ENCODE measurements around the gene SMIM29. TPM values are rescaled to one million over a fixed set of nuclear protein-coding genes. Genes with fewer than 3 reads are reported as not detected.
A peak's percentile ranks its signal among the peaks of the same experiment; 100 is the strongest.

Gene SMIM29
- polyA plus RNA-seq, 6 donors from 2014 or later: 91.2 to 127 (median 99.0) TPM

GRCh38 chr6:34242252-34243130 lies 6.3 kb downstream of the SMIM29 start:
- Mint-ChIP-seq H3K9me3 (no peaks in the 10 kb centered on the region), H3K4me3 (peak overlapping the region in 2 of 8 donors; percentile 18 to 52), H3K4me1 (peaks cover 26 to 62% (median 61%) of the 10 kb centered on the region in 3 donors)

DNA sequence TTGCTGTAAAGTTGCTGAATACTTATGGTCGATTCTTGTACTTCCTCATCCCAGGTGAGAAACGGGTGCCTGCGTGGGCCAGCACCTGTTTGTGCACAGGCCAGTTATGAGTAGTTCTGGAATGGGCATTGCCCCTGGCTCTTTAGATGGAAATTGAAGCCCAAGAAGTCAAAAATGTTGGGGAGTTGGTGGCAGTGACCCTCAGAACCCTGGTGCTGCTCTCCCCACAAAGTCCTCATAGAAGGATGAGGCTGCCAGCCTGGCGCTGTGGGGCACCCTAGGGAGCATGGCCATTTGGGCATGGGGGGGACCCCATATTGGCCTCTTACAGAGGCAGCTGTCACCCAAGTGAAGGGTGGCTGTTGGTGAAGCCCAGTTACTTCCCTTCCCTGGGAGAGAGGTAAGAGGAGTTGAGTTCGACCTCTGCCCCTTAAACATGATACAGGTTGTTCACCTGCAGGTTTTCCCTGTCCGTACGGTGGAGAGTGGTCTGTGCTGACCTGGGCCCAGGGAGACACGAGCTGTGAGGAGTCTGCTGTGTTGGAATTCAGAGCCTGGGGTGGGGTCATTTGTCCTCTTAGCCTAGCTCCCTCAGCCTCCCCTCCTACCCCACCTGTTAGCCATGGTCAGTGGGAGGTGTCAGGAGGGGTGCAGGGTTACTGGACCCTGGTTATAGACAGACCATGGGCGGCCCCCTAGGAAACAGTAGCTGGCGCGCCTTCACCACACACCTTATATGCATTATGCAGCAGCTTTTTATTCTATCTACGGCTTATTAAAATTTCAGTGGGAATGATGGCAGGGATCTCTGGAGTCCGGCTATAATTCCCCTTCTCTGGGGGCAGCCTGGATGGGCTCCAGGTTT lies 7.2 kb downstream of the SMIM29 start:
- peak overlapping the region in 1 of 8 donors; percentile 18 for H3K4me3 Mint-ChIP-seq
- H3K4me1 Mint-ChIP-seq: peaks cover 21 to 54% (median 53%) of the 10 kb centered on the region in 3 donors
- H3K27ac Mint-ChIP-seq: peak overlapping the region in 3 of 6 donors; percentile 12 to 74 (median 63)
- no peaks in the 10 kb centered on the region for H3K27me3 Mint-ChIP-seq
- no peak for DNase-seq
- no peak for ATAC-seq (ENCODE audit: low read depth in 2 of 2)
- no peaks in the 10 kb centered on the region for H3K9me3 Mint-ChIP-seq
- H3K36me3 Mint-ChIP-seq: peaks cover 0 to 4% of the 10 kb centered on the region in 2 donors

More at GRCh38 chr6:34242252-34243130, 6.3 kb downstream of the SMIM29 start:
- H3K27ac Mint-ChIP-seq: peak overlapping the region; percentile 42 to 83 (median 70)
- no peak for DNase-seq
- H3K27me3 Mint-ChIP-seq: no peaks in the 10 kb centered on the region
- no peak for ATAC-seq (ENCODE audit: low read depth in 2 of 2)
- peaks cover 0 to 4% of the 10 kb centered on the region in 2 donors for H3K36me3 Mint-ChIP-seq

DNA sequence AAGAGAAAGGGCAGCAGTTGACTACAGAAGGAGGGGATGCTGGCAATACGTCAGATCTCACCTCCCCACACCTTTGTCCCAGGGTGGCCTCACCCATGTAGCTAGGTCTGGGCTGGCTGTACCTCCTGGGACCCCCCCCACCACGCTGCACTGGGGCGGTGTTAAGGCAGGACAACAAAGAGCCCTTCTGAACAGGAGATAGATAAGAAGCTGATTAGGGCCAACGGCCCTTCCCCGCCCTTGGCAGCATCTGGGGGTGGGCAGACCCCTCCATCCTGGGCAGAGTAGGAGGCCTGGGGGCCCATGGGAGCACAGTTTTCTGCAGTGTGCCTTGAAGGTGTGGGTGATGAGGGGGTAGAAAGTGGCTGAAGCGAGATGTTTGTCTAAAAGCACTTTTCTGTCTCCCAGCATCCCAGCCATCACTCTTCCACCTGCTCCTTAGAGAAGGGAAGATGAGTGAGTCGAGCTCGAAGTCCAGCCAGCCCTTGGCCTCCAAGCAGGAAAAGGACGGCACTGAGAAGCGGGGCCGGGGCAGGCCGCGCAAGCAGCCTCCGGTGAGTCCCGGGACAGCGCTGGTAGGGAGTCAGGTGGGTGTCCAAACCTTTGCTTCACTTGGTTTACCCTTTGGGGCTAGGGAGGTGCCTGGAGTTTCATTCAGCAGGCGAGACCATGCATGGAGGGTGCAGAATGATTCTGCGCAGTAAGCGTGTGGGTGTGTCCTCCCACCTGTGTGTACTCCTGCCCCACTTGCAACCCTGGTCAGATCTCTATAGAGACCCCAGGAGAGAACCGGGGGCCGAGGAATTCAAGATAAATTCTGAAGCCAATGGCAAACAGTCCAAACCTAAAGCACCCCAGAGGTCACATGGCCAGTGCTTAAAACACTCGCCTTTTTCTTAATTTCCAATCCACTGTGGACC lies 8.2 kb downstream of the SMIM29 start:
- peak overlapping the region in 1 of 8 donors; percentile 70 for H3K4me3 Mint-ChIP-seq
- peaks cover 28 to 59% (median 48%) of the 10 kb centered on the region in 3 donors for H3K4me1 Mint-ChIP-seq
- H3K9me3 Mint-ChIP-seq: no peaks in the 10 kb centered on the region
- ATAC-seq (ENCODE audit: low read depth in 2 of 2) (no peak), DNase-seq (no peak)
- peaks cover 0 to 4% of the 10 kb centered on the region in 2 donors for H3K36me3 Mint-ChIP-seq
- peak overlapping the region in 2 of 6 donors; percentile 11 to 89 for H3K27ac Mint-ChIP-seq
- H3K27me3 Mint-ChIP-seq: no peaks in the 10 kb centered on the region

DNA sequence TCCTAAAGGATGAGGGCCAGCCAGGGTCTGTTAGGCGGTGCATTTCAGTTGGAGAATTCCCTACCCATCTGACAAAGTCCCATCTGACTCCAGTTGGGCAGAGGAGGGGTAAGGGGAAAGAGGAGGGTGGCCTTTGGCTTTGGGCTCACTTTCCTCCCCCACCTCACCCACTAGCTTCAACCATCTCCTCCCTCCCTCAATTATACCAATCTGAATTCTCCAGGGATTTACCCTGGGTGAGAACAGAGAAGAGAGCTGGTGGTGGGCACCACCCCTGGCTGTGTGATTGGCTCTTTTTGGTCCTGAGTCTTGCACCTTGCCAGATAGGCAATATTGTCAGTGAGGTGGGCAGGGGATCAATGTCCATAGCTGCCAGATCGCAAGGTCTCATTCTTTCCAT lies 8.9 kb downstream of the SMIM29 start:
- peak overlapping the region in 2 of 6 donors; percentile 22 to 81 for H3K27ac Mint-ChIP-seq
- peak overlapping the region in 1 of 8 donors; percentile 70 for H3K4me3 Mint-ChIP-seq
- H3K4me1 Mint-ChIP-seq: peaks cover 25 to 54% (median 41%) of the 10 kb centered on the region in 3 donors
- H3K9me3 Mint-ChIP-seq: no peaks in the 10 kb centered on the region
- no peak for ATAC-seq (ENCODE audit: low read depth in 2 of 2)
- H3K27me3 Mint-ChIP-seq: no peaks in the 10 kb centered on the region
- peaks cover 0 to 4% of the 10 kb centered on the region in 2 donors for H3K36me3 Mint-ChIP-seq
- DNase-seq: no peak

DNA sequence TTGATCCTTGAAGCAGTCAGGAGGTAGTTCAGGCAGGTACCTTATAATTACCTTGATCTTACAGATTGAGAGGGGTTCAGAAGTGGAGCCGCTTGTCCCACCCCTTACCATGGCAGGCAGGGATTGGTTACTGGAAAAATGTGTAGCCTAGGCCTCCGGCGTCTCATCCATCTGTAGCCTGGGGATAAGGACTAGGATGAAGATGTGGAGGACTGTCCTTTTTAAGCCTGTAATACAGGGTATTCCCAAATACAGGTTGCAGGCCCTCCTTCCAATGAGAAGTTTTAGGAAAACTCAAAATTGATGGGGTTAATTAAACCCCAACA lies 9.3 kb downstream of the SMIM29 start:
- DNase-seq (no peak), ATAC-seq (ENCODE audit: low read depth in 2 of 2) (no peak)
- H3K27me3 Mint-ChIP-seq: no peaks in the 10 kb centered on the region
- H3K9me3 Mint-ChIP-seq: no peaks in the 10 kb centered on the region
- peak overlapping the region in 3 of 6 donors; percentile 22 to 92 (median 81) for H3K27ac Mint-ChIP-seq
- peak overlapping the region in 6 of 8 donors; percentile 24 to 89 (median 62) for H3K4me3 Mint-ChIP-seq
- H3K36me3 Mint-ChIP-seq: peaks cover 0 to 4% of the 10 kb centered on the region in 2 donors
- peaks cover 25 to 55% (median 42%) of the 10 kb centered on the region in 3 donors for H3K4me1 Mint-ChIP-seq

- no peaks in the 10 kb centered on the region for H3K9me3 Mint-ChIP-seq
Observed at GRCh38 chr6:34238585-34239499, 10.0 kb downstream of the SMIM29 start.

GRCh38 chr6:34237722-34238584 lies 10.9 kb downstream of the SMIM29 start:
- peak overlapping the region; percentile 70 to 93 (median 84) for H3K4me3 Mint-ChIP-seq
- H3K27ac Mint-ChIP-seq: peak overlapping the region; percentile 53 to 96 (median 82)
- no peaks in the 10 kb centered on the region for H3K9me3 Mint-ChIP-seq
- peaks cover 25 to 60% (median 40%) of the 10 kb centered on the region in 3 donors for H3K4me1 Mint-ChIP-seq
- no peaks in the 10 kb centered on the region for H3K27me3 Mint-ChIP-seq
- DNase-seq (peak; percentile 70), ATAC-seq (ENCODE audit: low read depth in 2 of 2) (peak; percentile 5 to 6)
- peaks cover 0 to 4% of the 10 kb centered on the region in 2 donors for H3K36me3 Mint-ChIP-seq

More at GRCh38 chr6:34238585-34239499, 10.0 kb downstream of the SMIM29 start:
- peaks cover 25 to 60% (median 46%) of the 10 kb centered on the region in 3 donors for H3K4me1 Mint-ChIP-seq
- H3K27me3 Mint-ChIP-seq: no peaks in the 10 kb centered on the region
- H3K27ac Mint-ChIP-seq: peak overlapping the region in 5 of 6 donors; percentile 24 to 92 (median 83)
- ATAC-seq (ENCODE audit: low read depth in 2 of 2) (no peak), DNase-seq (no peak)
- H3K36me3 Mint-ChIP-seq: peaks cover 0 to 4% of the 10 kb centered on the region in 2 donors
- peak overlapping the region; percentile 60 to 91 (median 82) for H3K4me3 Mint-ChIP-seq

DNA sequence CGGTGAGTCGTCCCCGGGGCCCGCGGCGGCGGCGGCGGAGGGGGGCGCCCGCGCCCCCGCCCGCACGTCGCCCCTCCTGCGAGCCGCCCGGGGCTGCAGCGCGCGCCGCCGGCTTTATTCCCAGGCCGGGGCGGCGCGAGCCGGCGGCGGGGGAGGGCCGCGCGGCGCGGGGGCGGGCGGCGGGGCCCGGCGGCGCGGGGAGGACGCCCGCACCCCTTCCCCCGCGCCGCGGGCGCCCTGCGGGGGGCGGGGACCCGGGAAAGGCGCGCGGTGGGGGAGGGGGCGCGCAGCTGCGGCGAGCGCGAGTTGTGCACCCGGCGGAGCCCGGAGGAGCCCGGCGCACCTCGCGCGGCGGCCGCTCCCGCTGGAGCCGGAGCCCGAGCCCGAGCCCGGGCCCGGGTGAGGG lies 11.5 kb downstream of the SMIM29 start:
- no peaks in the 10 kb centered on the region for H3K9me3 Mint-ChIP-seq
- peak overlapping the region in 1 of 6 donors; percentile 97 for H3K27ac Mint-ChIP-seq
- ATAC-seq (ENCODE audit: low read depth in 2 of 2): peak; percentile 3 to 4
- no peaks in the 10 kb centered on the region for H3K27me3 Mint-ChIP-seq
- H3K36me3 Mint-ChIP-seq: peaks cover 0 to 4% of the 10 kb centered on the region in 2 donors
- no peak for DNase-seq
- H3K4me3 Mint-ChIP-seq: peak overlapping the region in 3 of 8 donors; percentile 89 to 94 (median 92)
- peaks cover 25 to 60% (median 34%) of the 10 kb centered on the region in 3 donors for H3K4me1 Mint-ChIP-seq

DNA sequence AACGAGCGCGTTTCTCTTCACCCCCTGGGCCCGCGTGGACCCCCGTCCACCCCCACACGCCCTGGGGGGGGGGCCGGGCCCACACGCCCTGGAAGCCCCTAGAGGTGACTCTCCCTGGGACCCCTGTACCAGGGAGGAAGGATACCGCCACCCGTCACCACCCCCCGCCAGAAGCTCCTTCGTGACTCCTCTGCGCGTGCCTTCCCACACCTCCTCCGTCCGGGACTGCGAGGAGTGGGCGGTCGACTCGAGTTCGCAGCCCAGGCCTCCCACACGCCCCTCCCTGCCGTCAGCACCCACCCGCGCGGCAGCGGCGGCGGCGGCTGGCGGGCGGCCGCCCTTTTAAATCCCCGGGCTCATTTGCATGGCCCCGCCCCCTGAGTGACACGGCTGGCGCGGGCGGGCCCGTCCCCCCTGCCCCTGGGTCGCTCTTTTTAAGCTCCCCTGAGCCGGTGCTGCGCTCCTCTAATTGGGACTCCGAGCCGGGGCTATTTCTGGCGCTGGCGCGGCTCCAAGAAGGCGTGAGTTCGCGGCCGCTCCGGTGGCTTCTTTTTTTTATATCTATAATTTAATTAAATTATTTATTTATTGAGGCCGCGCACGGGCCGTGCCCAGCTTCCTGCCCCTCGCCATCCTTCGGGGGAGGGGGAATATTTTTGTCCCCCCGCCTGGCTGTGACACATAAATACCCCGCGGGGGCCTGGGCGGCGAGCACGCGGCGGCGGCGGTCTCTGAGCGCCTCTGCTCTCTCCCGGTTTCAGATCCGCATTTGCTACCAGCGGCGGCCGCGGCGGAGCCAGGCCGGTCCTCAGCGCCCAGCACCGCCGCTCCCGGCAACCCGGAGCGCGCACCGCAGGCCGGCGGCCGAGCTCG lies 12.1 kb downstream of the SMIM29 start, which contains the start of gene HMGA1:
Gene HMGA1, plus strand, starts transcription at position 431 of the 873 bp plus-strand sequence. CDS start 3,908 bp downstream, outside the sequence.
- H3K36me3 Mint-ChIP-seq: peaks cover 0 to 4% of the 10 kb centered on the region in 2 donors
- DNase-seq (peak; percentile 90), ATAC-seq (ENCODE audit: low read depth in 2 of 2) (peak; percentile 78 to 79)
- H3K4me3 Mint-ChIP-seq: peak within 1 kb of the TSS; percentile 87 to 96 (median 93)
- H3K9me3 Mint-ChIP-seq: no peaks in the 10 kb centered on the region
- peak within 1 kb of the TSS; percentile 96 to 99 (median 98) for H3K27ac Mint-ChIP-seq
- peaks cover 25 to 54% (median 34%) of the 10 kb centered on the region in 3 donors for H3K4me1 Mint-ChIP-seq
- no peaks in the 10 kb centered on the region for H3K27me3 Mint-ChIP-seq

DNA sequence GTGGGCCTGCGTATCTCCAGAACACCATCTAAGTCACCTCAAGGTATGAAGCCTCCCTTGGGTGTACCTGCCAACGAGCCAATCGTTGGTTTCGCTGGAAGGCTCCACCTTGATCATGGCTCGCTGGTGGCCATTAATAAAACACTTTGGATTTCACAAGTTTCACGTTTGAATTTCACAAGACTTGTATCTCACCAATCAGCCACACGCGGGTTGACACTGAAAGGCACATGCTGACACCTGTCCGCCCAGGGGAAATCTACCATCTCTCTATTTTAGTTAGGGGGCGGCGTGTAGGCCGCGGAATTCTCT lies 12.7 kb downstream of the SMIM29 start:
- no peaks in the 10 kb centered on the region for H3K27me3 Mint-ChIP-seq
- peaks cover 0 to 2% of the 10 kb centered on the region in 2 donors for H3K36me3 Mint-ChIP-seq
- peak overlapping the region; percentile 96 to 99 (median 98) for H3K27ac Mint-ChIP-seq
- H3K4me3 Mint-ChIP-seq: peak overlapping the region; percentile 87 to 96 (median 93)
- peaks cover 25 to 48% (median 35%) of the 10 kb centered on the region in 3 donors for H3K4me1 Mint-ChIP-seq
- ATAC-seq (ENCODE audit: low read depth in 2 of 2): peak; percentile 29 to 30
- peak; percentile 59 for DNase-seq
- no peaks in the 10 kb centered on the region for H3K9me3 Mint-ChIP-seq

All from naive B cell (primary cell).